ENCODE results near the gene DDX1. TPM values are rescaled to one million over a fixed set of nuclear protein-coding genes. Genes with fewer than 3 reads are reported as not detected.

Gene DDX1
- total RNA-seq, 1 experiment from 2014 or later: 37.5 TPM

DNA sequence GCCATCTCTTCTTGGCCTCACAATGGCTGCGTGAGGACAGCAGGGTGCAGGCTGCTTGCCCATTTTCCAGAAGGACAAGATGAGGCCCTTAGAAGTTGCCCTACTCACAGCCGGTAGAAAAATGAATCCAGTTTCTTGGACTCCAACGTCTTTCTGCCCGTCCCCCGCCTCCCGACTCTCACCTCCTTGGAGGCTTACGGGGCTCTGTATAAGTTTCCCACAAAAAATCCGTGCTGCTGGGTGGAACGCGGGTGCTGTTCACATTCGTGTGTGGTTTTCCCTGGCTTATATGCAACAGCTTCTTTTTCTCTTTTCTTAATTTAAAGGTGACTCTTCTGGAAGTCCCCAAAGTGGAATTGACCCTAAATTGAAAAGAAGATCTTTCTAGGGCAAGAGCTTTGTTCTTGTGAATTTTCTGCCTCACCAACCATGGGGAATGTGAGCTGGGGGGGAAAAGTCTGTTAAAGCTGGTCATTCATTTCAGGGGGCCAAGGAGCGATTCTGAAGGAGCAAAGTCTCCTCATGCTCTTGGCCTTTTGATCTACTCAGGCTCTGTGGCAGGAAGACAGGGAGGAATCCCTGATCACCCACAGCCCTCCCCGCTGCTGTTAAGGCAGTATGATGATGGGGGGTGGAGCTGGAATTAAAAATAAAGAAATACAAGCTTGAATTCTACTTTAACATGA is 51.3 kb downstream of the DDX1 start:
- Histone ChIP-seq H4K20me1 (ENCODE audit: insufficient read depth, low read depth, low read length) (no peaks in the 10 kb centered on the region), H3K79me2 (ENCODE audit: low read length) (no peaks in the 10 kb centered on the region), H3K4me1 (ENCODE audit: low read length) (no peaks in the 10 kb centered on the region), H3K9me2 (replicated peaks; ENCODE audit: insufficient read depth, low read length) (no peaks in the 10 kb centered on the region), H3K36me3 (ENCODE audit: insufficient read depth, low read length) (no peaks in the 10 kb centered on the region), H3K4me2 (ENCODE audit: low read depth, low read length, poor library complexity, severe bottlenecking) (no peak overlapping the region), H3K4me3 (ENCODE audit: low read length) (no peak overlapping the region), H3K27me3 (ENCODE audit: low read length) (no peaks in the 10 kb centered on the region), H3K9ac (ENCODE audit: low read length) (no peak overlapping the region), H2AFZ (ENCODE audit: low read length) (no peak overlapping the region), H3K9me3 (ENCODE audit: low read length) (no peaks in the 10 kb centered on the region), H3K27ac (ENCODE audit: low read length) (no peak overlapping the region)
- no peak for DNase-seq

DNA sequence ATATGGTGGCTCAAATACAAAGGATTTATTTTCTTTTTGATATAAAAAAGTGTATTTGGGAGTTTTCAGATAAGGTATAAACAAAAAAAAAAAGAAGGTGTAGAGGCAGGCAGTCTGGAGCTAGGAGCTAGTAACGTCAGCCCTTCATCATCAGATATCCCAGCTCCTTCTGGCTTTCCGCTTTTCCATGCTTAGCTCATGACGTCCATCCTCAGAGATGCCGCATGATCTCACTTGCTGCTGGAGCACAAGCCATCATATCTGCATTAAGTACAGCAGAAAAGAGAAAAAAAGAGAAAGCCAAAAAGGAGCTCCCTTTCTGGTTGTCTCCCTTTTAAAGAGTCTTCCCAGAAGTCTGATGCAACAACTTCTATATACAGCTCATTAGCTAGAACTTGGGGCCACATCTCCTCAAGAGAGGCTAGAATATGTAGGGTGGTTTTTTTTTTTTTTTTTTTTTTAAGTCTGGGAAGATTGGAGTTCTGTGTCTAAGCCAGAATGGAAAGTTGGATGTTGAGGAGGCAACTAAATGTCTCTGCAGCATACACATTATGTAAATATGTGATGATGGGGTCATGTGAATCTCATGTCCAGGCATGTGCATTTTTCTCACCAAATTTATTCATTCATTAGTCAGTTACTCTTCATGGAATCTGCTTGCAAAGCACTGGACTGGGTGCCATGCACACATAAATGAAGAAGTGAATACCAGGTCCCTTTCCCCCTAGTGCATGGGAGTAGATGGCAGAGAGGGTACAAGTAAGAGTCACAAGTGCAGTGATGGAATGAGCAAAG is 52.3 kb downstream of the DDX1 start:
- Histone ChIP-seq H2AFZ (ENCODE audit: low read length) (no peak overlapping the region), H3K9ac (ENCODE audit: low read length) (no peak overlapping the region), H3K4me3 (ENCODE audit: low read length) (no peak overlapping the region), H3K9me2 (replicated peaks; ENCODE audit: insufficient read depth, low read length) (no peaks in the 10 kb centered on the region), H3K79me2 (ENCODE audit: low read length) (no peaks in the 10 kb centered on the region), H3K27me3 (ENCODE audit: low read length) (no peaks in the 10 kb centered on the region), H3K4me1 (ENCODE audit: low read length) (no peaks in the 10 kb centered on the region), H3K27ac (ENCODE audit: low read length) (no peak overlapping the region), H3K36me3 (ENCODE audit: insufficient read depth, low read length) (no peaks in the 10 kb centered on the region), H4K20me1 (ENCODE audit: insufficient read depth, low read depth, low read length) (no peaks in the 10 kb centered on the region), H3K9me3 (ENCODE audit: low read length) (no peaks in the 10 kb centered on the region), H3K4me2 (ENCODE audit: low read depth, low read length, poor library complexity, severe bottlenecking) (no peak overlapping the region)
- no peak for DNase-seq

DNA sequence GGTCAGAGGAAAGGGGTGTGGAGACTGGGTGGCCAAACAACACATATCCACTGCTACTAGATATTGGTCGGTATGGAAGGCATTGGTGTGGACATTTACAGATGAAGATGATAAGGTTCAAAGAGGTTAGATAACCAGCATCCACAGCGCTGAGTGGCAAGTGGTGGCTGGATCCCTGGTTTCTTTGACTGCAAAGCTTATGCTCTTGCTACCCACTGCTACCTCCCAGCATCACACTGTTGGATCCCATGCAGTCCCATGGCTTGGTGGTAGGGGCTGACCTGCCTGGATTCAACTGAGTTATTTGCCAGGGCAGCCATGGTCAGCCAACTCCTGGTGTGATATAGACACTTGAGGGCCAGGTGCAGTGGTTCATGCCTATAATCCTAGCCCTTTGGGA is 53.6 kb downstream of the DDX1 start:
- H3K4me2 ChIP-seq (ENCODE audit: low read depth, low read length, poor library complexity, severe bottlenecking): no peak overlapping the region
- no peaks in the 10 kb centered on the region for H3K79me2 ChIP-seq (ENCODE audit: low read length)
- H3K4me3 ChIP-seq (ENCODE audit: low read length): no peak overlapping the region
- H3K9me2 ChIP-seq (replicated peaks; ENCODE audit: insufficient read depth, low read length): no peaks in the 10 kb centered on the region
- H3K9ac ChIP-seq (ENCODE audit: low read length): no peak overlapping the region
- H3K36me3 ChIP-seq (ENCODE audit: insufficient read depth, low read length): no peaks in the 10 kb centered on the region
- H3K27ac ChIP-seq (ENCODE audit: low read length): no peak overlapping the region
- H2AFZ ChIP-seq (ENCODE audit: low read length): no peak overlapping the region
- no peak for DNase-seq
- H3K9me3 ChIP-seq (ENCODE audit: low read length): no peaks in the 10 kb centered on the region
- no peaks in the 10 kb centered on the region for H3K4me1 ChIP-seq (ENCODE audit: low read length)
- H4K20me1 ChIP-seq (ENCODE audit: insufficient read depth, low read depth, low read length): no peaks in the 10 kb centered on the region
- no peaks in the 10 kb centered on the region for H3K27me3 ChIP-seq (ENCODE audit: low read length)

DNA sequence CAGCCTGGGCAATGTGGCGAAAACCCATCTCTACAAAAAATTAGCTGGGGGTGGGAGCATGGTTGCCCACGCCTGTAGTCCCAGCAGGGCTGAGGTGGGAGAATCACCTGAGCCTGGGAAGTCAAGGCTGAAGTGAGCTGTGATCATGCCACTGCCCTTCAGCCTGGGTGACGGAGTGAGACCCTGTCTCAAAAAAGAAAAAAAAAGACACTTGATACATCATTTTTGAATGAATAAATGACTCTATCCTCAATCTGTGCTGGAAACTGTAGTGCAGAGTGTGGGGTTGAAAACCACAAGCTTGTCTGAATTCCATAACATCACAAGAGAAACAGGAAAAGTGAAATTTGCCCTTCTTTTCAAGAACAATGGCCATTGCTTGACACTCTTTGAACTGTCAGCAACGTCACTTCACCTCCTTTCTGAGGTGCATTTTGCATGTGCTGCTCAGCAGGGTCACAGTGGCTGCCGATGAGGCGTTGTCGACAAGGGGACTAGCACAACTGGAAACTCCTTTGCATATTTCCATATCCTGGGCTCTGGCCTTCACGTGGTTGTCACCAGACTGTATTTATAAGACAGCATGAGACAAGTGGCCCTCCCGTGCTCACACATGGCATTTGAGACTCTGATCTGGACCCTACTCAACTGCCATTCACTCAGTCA is 54.2 kb downstream of the DDX1 start:
- no peaks in the 10 kb centered on the region for H4K20me1 ChIP-seq (ENCODE audit: insufficient read depth, low read depth, low read length)
- H2AFZ ChIP-seq (ENCODE audit: low read length): no peak overlapping the region
- H3K9me3 ChIP-seq (ENCODE audit: low read length): no peaks in the 10 kb centered on the region
- no peak overlapping the region for H3K27ac ChIP-seq (ENCODE audit: low read length)
- no peaks in the 10 kb centered on the region for H3K27me3 ChIP-seq (ENCODE audit: low read length)
- no peaks in the 10 kb centered on the region for H3K79me2 ChIP-seq (ENCODE audit: low read length)
- no peak overlapping the region for H3K9ac ChIP-seq (ENCODE audit: low read length)
- no peaks in the 10 kb centered on the region for H3K4me1 ChIP-seq (ENCODE audit: low read length)
- no peak overlapping the region for H3K4me3 ChIP-seq (ENCODE audit: low read length)
- no peak for DNase-seq
- H3K9me2 ChIP-seq (replicated peaks; ENCODE audit: insufficient read depth, low read length): no peaks in the 10 kb centered on the region
- H3K36me3 ChIP-seq (ENCODE audit: insufficient read depth, low read length): no peaks in the 10 kb centered on the region
- no peak overlapping the region for H3K4me2 ChIP-seq (ENCODE audit: low read depth, low read length, poor library complexity, severe bottlenecking)

- no peak overlapping the region for H3K4me3 ChIP-seq (ENCODE audit: low read length)
- no peak overlapping the region for H2AFZ ChIP-seq (ENCODE audit: low read length)
- no peak for DNase-seq
- H3K27me3 ChIP-seq (ENCODE audit: low read length): no peaks in the 10 kb centered on the region
- H3K9me2 ChIP-seq (replicated peaks; ENCODE audit: insufficient read depth, low read length): no peaks in the 10 kb centered on the region
- no peaks in the 10 kb centered on the region for H3K79me2 ChIP-seq (ENCODE audit: low read length)
- H3K4me1 ChIP-seq (ENCODE audit: low read length): no peaks in the 10 kb centered on the region
- H3K9me3 ChIP-seq (ENCODE audit: low read length): no peaks in the 10 kb centered on the region
- no peak overlapping the region for H3K9ac ChIP-seq (ENCODE audit: low read length)
- H3K27ac ChIP-seq (ENCODE audit: low read length): no peak overlapping the region
- no peaks in the 10 kb centered on the region for H4K20me1 ChIP-seq (ENCODE audit: insufficient read depth, low read depth, low read length)
- H3K36me3 ChIP-seq (ENCODE audit: insufficient read depth, low read length): no peaks in the 10 kb centered on the region
- no peak overlapping the region for H3K4me2 ChIP-seq (ENCODE audit: low read depth, low read length, poor library complexity, severe bottlenecking)
Observed at GRCh38 chr2:15646661-15647060, 55.0 kb downstream of the DDX1 start.

GRCh38 chr2:15647622-15648590 is 56.2 kb downstream of the DDX1 start:
- Histone ChIP-seq H4K20me1 (ENCODE audit: insufficient read depth, low read depth, low read length) (no peaks in the 10 kb centered on the region), H3K9ac (ENCODE audit: low read length) (no peak overlapping the region)
- no peak for DNase-seq

DNA sequence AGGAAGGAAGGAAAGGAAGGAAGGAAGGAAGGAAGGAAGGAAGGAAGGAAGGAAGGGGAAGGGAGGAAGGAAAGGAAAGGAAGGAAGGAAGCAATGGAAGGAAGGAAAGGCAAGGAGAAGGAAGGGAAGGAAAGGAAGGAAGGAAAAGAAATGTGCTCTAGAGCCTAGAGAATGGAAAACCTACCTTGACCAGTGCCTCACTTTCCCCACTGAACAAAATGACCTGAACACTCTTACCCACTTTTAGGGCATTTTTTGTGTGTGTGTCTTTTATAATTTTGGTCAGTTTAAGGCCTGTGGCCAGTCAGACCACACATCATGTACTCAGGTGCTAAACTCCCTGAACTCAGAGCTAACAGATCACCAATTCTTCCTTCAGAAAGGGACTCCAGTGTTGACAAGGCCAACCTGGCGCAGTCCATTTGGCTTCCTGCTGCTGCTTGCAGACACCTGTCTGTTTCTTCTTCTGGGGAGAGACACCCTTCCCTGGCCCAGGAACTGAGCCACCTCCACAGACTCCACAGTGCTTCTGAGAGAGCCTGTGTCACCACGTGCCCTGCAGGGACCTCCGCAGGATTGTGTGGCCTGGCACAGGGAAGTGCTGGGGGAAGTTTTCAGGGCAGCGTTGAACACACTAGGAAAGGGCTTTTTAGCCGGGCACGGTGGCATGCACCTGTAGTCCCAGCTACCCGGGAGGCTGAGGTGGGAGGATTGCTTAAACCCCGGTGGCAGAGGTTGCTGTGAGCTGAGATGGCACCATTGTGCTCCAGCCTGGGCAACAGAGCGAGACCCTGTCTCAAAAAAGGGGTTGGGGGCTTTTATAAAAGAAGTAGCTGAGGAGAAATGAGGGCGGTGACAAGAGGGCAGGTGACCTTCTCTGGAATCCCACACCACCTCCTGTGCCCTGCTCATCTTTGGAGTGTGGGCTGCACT is 57.2 kb downstream of the DDX1 start:
- Histone ChIP-seq H2AFZ (ENCODE audit: low read length) (no peak overlapping the region), H4K20me1 (ENCODE audit: insufficient read depth, low read depth, low read length) (no peaks in the 10 kb centered on the region), H3K27me3 (ENCODE audit: low read length) (no peaks in the 10 kb centered on the region), H3K4me3 (ENCODE audit: low read length) (no peak overlapping the region), H3K27ac (ENCODE audit: low read length) (no peak overlapping the region), H3K4me1 (ENCODE audit: low read length) (no peaks in the 10 kb centered on the region), H3K36me3 (ENCODE audit: insufficient read depth, low read length) (no peaks in the 10 kb centered on the region), H3K9ac (ENCODE audit: low read length) (no peak overlapping the region), H3K4me2 (ENCODE audit: low read depth, low read length, poor library complexity, severe bottlenecking) (no peak overlapping the region), H3K9me3 (ENCODE audit: low read length) (no peaks in the 10 kb centered on the region), H3K9me2 (replicated peaks; ENCODE audit: insufficient read depth, low read length) (no peaks in the 10 kb centered on the region), H3K79me2 (ENCODE audit: low read length) (no peaks in the 10 kb centered on the region)
- no peak for DNase-seq

More at GRCh38 chr2:15647622-15648590, 56.2 kb downstream of the DDX1 start:
- no peaks in the 10 kb centered on the region for H3K9me3 ChIP-seq (ENCODE audit: low read length)
- no peak overlapping the region for H2AFZ ChIP-seq (ENCODE audit: low read length)
- H3K27ac ChIP-seq (ENCODE audit: low read length): no peak overlapping the region
- no peaks in the 10 kb centered on the region for H3K27me3 ChIP-seq (ENCODE audit: low read length)
- no peaks in the 10 kb centered on the region for H3K36me3 ChIP-seq (ENCODE audit: insufficient read depth, low read length)
- H3K4me3 ChIP-seq (ENCODE audit: low read length): no peak overlapping the region
- no peaks in the 10 kb centered on the region for H3K9me2 ChIP-seq (replicated peaks; ENCODE audit: insufficient read depth, low read length)
- H3K4me1 ChIP-seq (ENCODE audit: low read length): no peaks in the 10 kb centered on the region
- H3K4me2 ChIP-seq (ENCODE audit: low read depth, low read length, poor library complexity, severe bottlenecking): no peak overlapping the region
- H3K79me2 ChIP-seq (ENCODE audit: low read length): no peaks in the 10 kb centered on the region

Data from Karpas-422 (cell line).